ENCODE results near the gene ATP8A2.

- TF ChIP-seq POLR2A (IDR thresholded peaks at IDR 0.05; ENCODE audit: low read depth) (no peak), CTCF (IDR thresholded peaks at IDR 0.05) (no peak), POLR2AphosphoS5 (IDR thresholded peaks at IDR 0.05) (no peak), EP300 (IDR thresholded peaks at IDR 0.05) (no peak)
These were observed 560.6 kb downstream of the ATP8A2 start for GRCh38 chr13:25932365-25932764.
